ENCODE measurements around the gene RNASE11.
"Not testable (repeated sequence)": the region's sequence is repeated elsewhere in the genome, so short reads cannot be mapped to it uniquely, and the experiment has no call there.

RNASE11 gene

DNA sequence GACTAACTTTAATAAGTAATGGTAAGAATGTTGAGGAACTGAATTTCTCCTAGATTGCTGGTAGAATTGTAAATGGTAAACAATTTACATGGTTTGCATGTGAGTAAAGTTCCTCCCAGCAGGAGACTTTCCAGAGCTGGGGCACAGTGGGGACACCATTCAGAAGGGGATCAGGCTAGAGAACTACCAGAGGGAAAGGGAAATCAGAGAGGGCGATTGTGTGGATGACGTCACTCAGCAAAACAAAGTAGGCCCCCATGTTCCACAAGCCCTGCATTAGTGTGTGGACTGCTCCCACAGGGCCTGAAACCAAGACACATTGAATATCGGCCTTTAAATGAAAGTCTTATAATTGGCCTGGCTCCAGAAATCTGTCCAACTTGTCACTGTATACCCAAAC is 9.5 kb downstream of the RNASE11 start:
- H3K9ac ChIP-seq (ENCODE audit: low read length): no peak overlapping the region
- no peaks in the 10 kb centered on the region for H3K36me3 ChIP-seq (replicated peaks; ENCODE audit: low read depth, low read length)
- H3K4me2 ChIP-seq (ENCODE audit: low read length): no peak overlapping the region
- no peak overlapping the region for H3K27ac ChIP-seq (ENCODE audit: low read length)
- H3K79me2 ChIP-seq (ENCODE audit: low read length): no peaks in the 10 kb centered on the region
- no peak overlapping the region for H2AFZ ChIP-seq (ENCODE audit: low read depth, low read length)
- H3K4me1 ChIP-seq (ENCODE audit: low read length): no peaks in the 10 kb centered on the region
- H3K4me3 ChIP-seq (ENCODE audit: low read length): no peak overlapping the region
- TF ChIP-seq, protein P1, sequence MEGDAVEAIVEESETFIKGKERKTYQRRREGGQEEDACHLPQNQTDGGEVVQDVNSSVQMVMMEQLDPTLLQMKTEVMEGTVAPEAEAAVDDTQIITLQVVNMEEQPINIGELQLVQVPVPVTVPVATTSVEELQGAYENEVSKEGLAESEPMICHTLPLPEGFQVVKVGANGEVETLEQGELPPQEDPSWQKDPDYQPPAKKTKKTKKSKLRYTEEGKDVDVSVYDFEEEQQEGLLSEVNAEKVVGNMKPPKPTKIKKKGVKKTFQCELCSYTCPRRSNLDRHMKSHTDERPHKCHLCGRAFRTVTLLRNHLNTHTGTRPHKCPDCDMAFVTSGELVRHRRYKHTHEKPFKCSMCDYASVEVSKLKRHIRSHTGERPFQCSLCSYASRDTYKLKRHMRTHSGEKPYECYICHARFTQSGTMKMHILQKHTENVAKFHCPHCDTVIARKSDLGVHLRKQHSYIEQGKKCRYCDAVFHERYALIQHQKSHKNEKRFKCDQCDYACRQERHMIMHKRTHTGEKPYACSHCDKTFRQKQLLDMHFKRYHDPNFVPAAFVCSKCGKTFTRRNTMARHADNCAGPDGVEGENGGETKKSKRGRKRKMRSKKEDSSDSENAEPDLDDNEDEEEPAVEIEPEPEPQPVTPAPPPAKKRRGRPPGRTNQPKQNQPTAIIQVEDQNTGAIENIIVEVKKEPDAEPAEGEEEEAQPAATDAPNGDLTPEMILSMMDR (IDR thresholded peaks at IDR 0.05; ENCODE audit: low read depth, low read length): no peak
- TF ChIP-seq EZH2phosphoT487 (IDR thresholded peaks at IDR 0.05; ENCODE audit: low read depth): no peak
- no peaks in the 10 kb centered on the region for H3K27me3 ChIP-seq (ENCODE audit: low read depth, low read length)
- H3K9me3 ChIP-seq (ENCODE audit: insufficient read depth, low read length): no peaks in the 10 kb centered on the region
- no peaks in the 10 kb centered on the region for H4K20me1 ChIP-seq (ENCODE audit: insufficient read depth, low read length)

DNA sequence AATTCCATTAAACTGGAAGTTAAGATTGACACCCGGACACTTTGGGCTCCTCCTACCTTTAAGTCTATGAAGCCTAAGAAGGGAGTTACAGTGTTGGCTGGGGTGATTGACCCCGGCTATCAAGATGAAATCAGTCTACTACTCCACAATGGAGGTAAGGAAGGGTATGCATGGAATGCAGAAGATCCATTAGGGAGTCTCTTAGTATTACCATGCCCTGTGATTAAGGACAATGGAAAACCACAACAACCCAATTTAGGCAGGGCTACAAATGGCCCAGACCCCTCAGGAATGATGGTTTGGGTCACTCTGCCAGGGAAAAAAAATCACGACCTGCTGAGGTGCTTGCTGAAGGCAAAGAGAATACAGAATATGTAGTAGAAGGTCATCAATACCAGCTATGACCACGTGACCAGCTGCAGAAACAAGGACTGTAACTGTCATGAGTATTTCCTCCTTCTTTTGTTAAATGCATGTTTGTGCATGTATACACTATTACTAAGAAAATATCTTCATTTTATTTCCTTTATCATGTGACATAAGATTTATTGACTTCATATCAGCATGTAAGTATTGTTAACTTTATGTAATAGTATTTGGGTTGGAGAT is 15.3 kb downstream of the RNASE11 start:
- not testable (repeated sequence) for H3K4me3 ChIP-seq (ENCODE audit: low read length); H3K79me2 ChIP-seq (ENCODE audit: low read length); H3K36me3 ChIP-seq (replicated peaks; ENCODE audit: low read depth, low read length); H3K4me2 ChIP-seq (ENCODE audit: low read length); H4K20me1 ChIP-seq (ENCODE audit: insufficient read depth, low read length); H2AFZ ChIP-seq (ENCODE audit: low read depth, low read length); H3K4me1 ChIP-seq (ENCODE audit: low read length); H3K27ac ChIP-seq (ENCODE audit: low read length); H3K27me3 ChIP-seq (ENCODE audit: low read depth, low read length); H3K9me3 ChIP-seq (ENCODE audit: insufficient read depth, low read length); H3K9ac ChIP-seq (ENCODE audit: low read length)

- not testable (repeated sequence) for H3K4me1 ChIP-seq (ENCODE audit: low read length); H3K27me3 ChIP-seq (ENCODE audit: low read depth, low read length); H2AFZ ChIP-seq (ENCODE audit: low read depth, low read length); H3K4me3 ChIP-seq (ENCODE audit: low read length); H4K20me1 ChIP-seq (ENCODE audit: insufficient read depth, low read length); H3K9me3 ChIP-seq (ENCODE audit: insufficient read depth, low read length); H3K27ac ChIP-seq (ENCODE audit: low read length); H3K9ac ChIP-seq (ENCODE audit: low read length); H3K36me3 ChIP-seq (replicated peaks; ENCODE audit: low read depth, low read length); H3K79me2 ChIP-seq (ENCODE audit: low read length); H3K4me2 ChIP-seq (ENCODE audit: low read length)
These were observed 17.1 kb downstream of the RNASE11 start for GRCh38 chr14:20570720-20571119.

- not testable (repeated sequence) for H3K9ac ChIP-seq (ENCODE audit: low read length); H3K79me2 ChIP-seq (ENCODE audit: low read length); H2AFZ ChIP-seq (ENCODE audit: low read depth, low read length); H3K4me1 ChIP-seq (ENCODE audit: low read length); H4K20me1 ChIP-seq (ENCODE audit: insufficient read depth, low read length); H3K9me3 ChIP-seq (ENCODE audit: insufficient read depth, low read length); H3K36me3 ChIP-seq (replicated peaks; ENCODE audit: low read depth, low read length); H3K27me3 ChIP-seq (ENCODE audit: low read depth, low read length); H3K4me2 ChIP-seq (ENCODE audit: low read length); H3K4me3 ChIP-seq (ENCODE audit: low read length); H3K27ac ChIP-seq (ENCODE audit: low read length)
These were observed 17.9 kb downstream of the RNASE11 start for GRCh38 chr14:20569865-20570264.

- no peaks in the 10 kb centered on the region for H4K20me1 ChIP-seq (ENCODE audit: insufficient read depth, low read length)
- no peaks in the 10 kb centered on the region for H3K9me3 ChIP-seq (ENCODE audit: insufficient read depth, low read length)
- no peak overlapping the region for H3K4me2 ChIP-seq (ENCODE audit: low read length)
- no peak overlapping the region for H3K27ac ChIP-seq (ENCODE audit: low read length)
- no peak overlapping the region for H3K9ac ChIP-seq (ENCODE audit: low read length)
- no peak overlapping the region for H3K4me3 ChIP-seq (ENCODE audit: low read length)
- TF ChIP-seq EZH2phosphoT487 (IDR thresholded peaks at IDR 0.05; ENCODE audit: low read depth): no peak
- H3K79me2 ChIP-seq (ENCODE audit: low read length): no peaks in the 10 kb centered on the region
- no peak overlapping the region for H2AFZ ChIP-seq (ENCODE audit: low read depth, low read length)
- no peaks in the 10 kb centered on the region for H3K36me3 ChIP-seq (replicated peaks; ENCODE audit: low read depth, low read length)
- no peaks in the 10 kb centered on the region for H3K4me1 ChIP-seq (ENCODE audit: low read length)
- H3K27me3 ChIP-seq (ENCODE audit: low read depth, low read length): no peaks in the 10 kb centered on the region
These were observed 18.7 kb downstream of the RNASE11 start for GRCh38 chr14:20569066-20569465.

DNA sequence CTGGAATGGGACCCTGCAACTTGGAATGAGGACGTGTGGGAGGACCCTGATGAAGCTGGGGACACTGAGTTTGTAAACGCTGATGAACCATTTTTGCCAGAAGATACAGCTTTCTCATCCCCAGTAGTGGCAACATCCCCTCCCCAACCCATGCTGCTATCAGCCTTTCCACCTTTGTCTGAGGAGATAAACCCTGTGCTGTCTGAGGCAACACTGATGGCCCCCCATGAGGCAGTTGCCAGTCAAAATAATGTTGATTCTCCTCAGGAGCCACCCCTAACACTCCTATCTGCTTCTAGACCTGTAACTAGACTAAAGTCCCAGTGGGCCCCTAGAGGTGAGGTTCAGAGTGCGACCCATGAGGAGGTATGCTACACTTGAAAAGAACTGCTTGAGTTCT is 19.4 kb downstream of the RNASE11 start:
- H3K27ac ChIP-seq (ENCODE audit: low read length): no peak overlapping the region
- no peaks in the 10 kb centered on the region for H3K79me2 ChIP-seq (ENCODE audit: low read length)
- TF ChIP-seq, protein P1 (IDR thresholded peaks at IDR 0.05; ENCODE audit: low read depth, low read length): no peak
- TF ChIP-seq EZH2phosphoT487 (IDR thresholded peaks at IDR 0.05; ENCODE audit: low read depth): no peak
- H4K20me1 ChIP-seq (ENCODE audit: insufficient read depth, low read length): no peaks in the 10 kb centered on the region
- H3K4me1 ChIP-seq (ENCODE audit: low read length): no peaks in the 10 kb centered on the region
- H2AFZ ChIP-seq (ENCODE audit: low read depth, low read length): no peak overlapping the region
- H3K9me3 ChIP-seq (ENCODE audit: insufficient read depth, low read length): no peaks in the 10 kb centered on the region
- H3K4me3 ChIP-seq (ENCODE audit: low read length): no peak overlapping the region
- no peaks in the 10 kb centered on the region for H3K36me3 ChIP-seq (replicated peaks; ENCODE audit: low read depth, low read length)
- no peak overlapping the region for H3K4me2 ChIP-seq (ENCODE audit: low read length)
- no peak overlapping the region for H3K9ac ChIP-seq (ENCODE audit: low read length)
- H3K27me3 ChIP-seq (ENCODE audit: low read depth, low read length): no peaks in the 10 kb centered on the region

- H3K79me2 ChIP-seq (ENCODE audit: low read length); H2AFZ ChIP-seq (ENCODE audit: low read depth, low read length); H3K9ac ChIP-seq (ENCODE audit: low read length); H3K27ac ChIP-seq (ENCODE audit: low read length); H3K36me3 ChIP-seq (replicated peaks; ENCODE audit: low read depth, low read length); H4K20me1 ChIP-seq (ENCODE audit: insufficient read depth, low read length); H3K4me1 ChIP-seq (ENCODE audit: low read length); H3K4me3 ChIP-seq (ENCODE audit: low read length); H3K27me3 ChIP-seq (ENCODE audit: low read depth, low read length); H3K4me2 ChIP-seq (ENCODE audit: low read length); H3K9me3 ChIP-seq (ENCODE audit: insufficient read depth, low read length): not testable (repeated sequence)
These were observed 20.6 kb downstream of the RNASE11 start for GRCh38 chr14:20567199-20567598.
